Measurements from ENCODE around the gene LRRN2.

The LRRN2 gene

GRCh38 chr1:204702552-204703267, 17.2 kb upstream of the LRRN2 start:
- no peak for TF ChIP-seq CTCF (IDR thresholded peaks at IDR 0.05; ENCODE audit: low read depth, low read length, missing control alignments)
- no peak overlapping the region for H3K4me3 ChIP-seq (ENCODE audit: low read depth, low read length)
- no peak for DNase-seq (ENCODE audit: low read depth)

- TF ChIP-seq CTCF (IDR thresholded peaks at IDR 0.05; ENCODE audit: low read depth, low read length, missing control alignments): no peak
- H3K4me3 ChIP-seq (ENCODE audit: low read depth, low read length): no peak overlapping the region
- DNase-seq (ENCODE audit: low read depth): no peak
Measured at GRCh38 chr1:204701229-204701628, 15.7 kb upstream of the LRRN2 start.

- TF ChIP-seq CTCF (IDR thresholded peaks at IDR 0.05; ENCODE audit: low read depth, low read length, missing control alignments): no peak
Measured at GRCh38 chr1:204697893-204698292, 12.4 kb upstream of the LRRN2 start.

GRCh38 chr1:204696606-204697005, 11.1 kb upstream of the LRRN2 start:
- DNase-seq (ENCODE audit: low read depth): no peak
- TF ChIP-seq CTCF (IDR thresholded peaks at IDR 0.05; ENCODE audit: low read depth, low read length, missing control alignments): no peak
- H3K4me3 ChIP-seq (ENCODE audit: low read depth, low read length): no peak overlapping the region

More at GRCh38 chr1:204697893-204698292, 12.4 kb upstream of the LRRN2 start:
- no peak overlapping the region for H3K4me3 ChIP-seq (ENCODE audit: low read depth, low read length)
- DNase-seq (ENCODE audit: low read depth): no peak

GRCh38 chr1:204695692-204696091, 10.2 kb upstream of the LRRN2 start:
- no peak for TF ChIP-seq CTCF (IDR thresholded peaks at IDR 0.05; ENCODE audit: low read depth, low read length, missing control alignments)
- DNase-seq (ENCODE audit: low read depth): no peak
- no peak overlapping the region for H3K4me3 ChIP-seq (ENCODE audit: low read depth, low read length)

- no peak overlapping the region for H3K4me3 ChIP-seq (ENCODE audit: low read depth, low read length)
- no peak for TF ChIP-seq CTCF (IDR thresholded peaks at IDR 0.05; ENCODE audit: low read depth, low read length, missing control alignments)
- DNase-seq (ENCODE audit: low read depth): no peak
Measured at GRCh38 chr1:204694145-204694544, 8.6 kb upstream of the LRRN2 start.

- DNase-seq (ENCODE audit: low read depth): no peak
- TF ChIP-seq CTCF (IDR thresholded peaks at IDR 0.05; ENCODE audit: low read depth, low read length, missing control alignments): no peak
- no peak overlapping the region for H3K4me3 ChIP-seq (ENCODE audit: low read depth, low read length)
Measured at GRCh38 chr1:204692841-204693356, 7.4 kb upstream of the LRRN2 start.
